GM15510 (cell line): ENCODE results near the gene UBR3.

ENCODE experiments used
- POLR2A ChIP-seq: IDR thresholded peaks from 3 replicates; pipeline ENCODE4 v1.6.1; 2011; ENCODE audit warnings: borderline replicate concordance; ENCODE audit not compliant: insufficient read length; ENCODE audit errors: extremely low read depth

Gene UBR3

GRCh38 chr2:169853041-169853668, 25.9 kb downstream of the UBR3 start:
- no peak for TF ChIP-seq POLR2A

- TF ChIP-seq POLR2A: no peak
Measured at GRCh38 chr2:169859423-169859822, 32.2 kb downstream of the UBR3 start.

GRCh38 chr2:169860149-169860548, 32.9 kb downstream of the UBR3 start:
- no peak for TF ChIP-seq POLR2A

- no peak for TF ChIP-seq POLR2A
Measured at GRCh38 chr2:169862816-169863215, 35.6 kb downstream of the UBR3 start.

- TF ChIP-seq POLR2A: no peak
Measured at GRCh38 chr2:169865492-169865891, 38.2 kb downstream of the UBR3 start.

- TF ChIP-seq POLR2A: no peak
Measured at GRCh38 chr2:169867579-169867978, 40.3 kb downstream of the UBR3 start.

- TF ChIP-seq POLR2A: no peak
Measured at GRCh38 chr2:169868951-169869350, 41.7 kb downstream of the UBR3 start.

- TF ChIP-seq POLR2A: no peak
Measured at GRCh38 chr2:169871994-169872393, 44.7 kb downstream of the UBR3 start.

GRCh38 chr2:169877398-169877797, 50.1 kb downstream of the UBR3 start:
- no peak for TF ChIP-seq POLR2A

GRCh38 chr2:169887120-169887519, 59.9 kb downstream of the UBR3 start:
- TF ChIP-seq POLR2A: no peak

- TF ChIP-seq POLR2A: no peak
Measured at GRCh38 chr2:169891593-169892298, 64.5 kb downstream of the UBR3 start.

GRCh38 chr2:169892951-169893350, 65.7 kb downstream of the UBR3 start:
- no peak for TF ChIP-seq POLR2A

- no peak for TF ChIP-seq POLR2A
Measured at GRCh38 chr2:169895294-169895985, 68.2 kb downstream of the UBR3 start.

GRCh38 chr2:169897834-169898233, 70.6 kb downstream of the UBR3 start:
- TF ChIP-seq POLR2A: no peak

GRCh38 chr2:169900686-169901085, 73.4 kb downstream of the UBR3 start:
- no peak for TF ChIP-seq POLR2A

- no peak for TF ChIP-seq POLR2A
Measured at GRCh38 chr2:169906731-169907130, 79.5 kb downstream of the UBR3 start.

- no peak for TF ChIP-seq POLR2A
Measured at GRCh38 chr2:169909376-169909775, 82.1 kb downstream of the UBR3 start.
